ENCODE results near the gene SEC14L5.
"Not testable (repeated sequence)": the region's sequence is repeated elsewhere in the genome, so short reads cannot be mapped to it uniquely, and the experiment has no call there.

SEC14L5 gene

DNA sequence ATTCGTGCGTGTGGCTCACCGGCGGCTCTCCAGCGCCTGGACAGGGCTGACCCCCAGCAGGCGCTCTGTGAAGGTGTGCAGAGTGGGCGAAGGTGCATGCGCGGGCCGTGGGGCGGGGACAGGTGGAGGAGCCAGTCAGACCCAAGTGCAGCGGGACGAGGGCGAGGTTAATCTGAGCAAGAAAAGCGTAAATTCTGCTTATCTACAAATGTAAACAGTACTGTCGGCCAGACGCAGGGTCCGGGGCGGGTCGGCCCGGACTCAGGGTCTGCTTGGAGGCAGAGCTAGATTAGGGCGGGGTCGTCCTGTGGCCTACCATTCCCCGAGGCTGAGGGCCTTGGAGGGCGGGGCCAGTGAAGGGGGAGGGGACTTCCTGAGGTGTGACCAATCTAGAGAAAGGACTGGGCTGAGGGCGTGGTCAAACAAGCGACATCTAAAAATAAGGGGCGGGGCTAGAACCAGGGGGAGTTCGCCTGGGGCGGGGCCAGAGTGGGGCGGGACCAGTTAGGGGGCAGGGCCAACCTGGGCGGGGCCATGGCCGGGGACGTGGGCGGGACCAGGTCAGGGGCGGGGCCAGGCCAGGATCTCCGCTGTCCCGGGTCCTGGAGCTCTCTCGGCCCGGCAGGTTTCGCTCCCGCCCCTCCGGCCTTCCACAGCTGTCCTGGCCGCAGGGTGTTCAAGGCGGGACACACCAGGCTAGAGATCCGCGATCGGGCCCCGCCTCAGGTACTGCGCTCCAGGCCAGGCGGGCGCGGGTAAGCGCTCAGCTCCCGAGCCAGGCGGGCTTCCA, at the start of gene SEC14L5:
Gene SEC14L5, plus strand, starts transcription at position 611 of the 790 bp plus-strand sequence. CDS start 994 bp downstream, outside the sequence.
- peak; percentile 89 to 90 for DNase-seq

DNA sequence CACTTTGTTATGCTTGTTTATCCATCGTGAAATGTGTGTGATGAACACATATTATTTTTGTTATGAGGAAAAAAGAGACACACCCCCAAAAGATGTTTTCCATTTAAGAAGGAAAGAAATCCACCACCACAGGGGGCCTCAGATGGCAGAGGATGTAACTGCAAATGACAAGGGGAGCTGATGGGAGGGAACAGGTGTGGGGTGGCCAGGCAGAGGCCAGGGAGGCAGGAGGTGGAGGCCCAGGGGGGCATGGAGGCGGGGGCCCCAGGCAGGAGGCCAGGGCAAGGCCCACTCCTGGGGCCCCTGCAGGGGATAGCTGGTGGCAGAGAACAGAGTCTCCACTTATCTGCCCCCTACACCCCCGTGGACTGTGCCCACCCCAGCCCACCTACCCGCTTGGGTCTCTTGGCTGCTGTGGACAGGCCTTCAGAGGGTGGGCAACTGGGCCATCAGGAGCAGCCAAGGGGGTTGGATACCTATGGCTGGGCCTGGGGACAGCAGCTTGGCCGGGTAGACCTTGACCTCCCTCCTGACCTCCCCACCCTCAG, 49.2 kb upstream of the SEC14L5 start:
- no peak for DNase-seq

DNA sequence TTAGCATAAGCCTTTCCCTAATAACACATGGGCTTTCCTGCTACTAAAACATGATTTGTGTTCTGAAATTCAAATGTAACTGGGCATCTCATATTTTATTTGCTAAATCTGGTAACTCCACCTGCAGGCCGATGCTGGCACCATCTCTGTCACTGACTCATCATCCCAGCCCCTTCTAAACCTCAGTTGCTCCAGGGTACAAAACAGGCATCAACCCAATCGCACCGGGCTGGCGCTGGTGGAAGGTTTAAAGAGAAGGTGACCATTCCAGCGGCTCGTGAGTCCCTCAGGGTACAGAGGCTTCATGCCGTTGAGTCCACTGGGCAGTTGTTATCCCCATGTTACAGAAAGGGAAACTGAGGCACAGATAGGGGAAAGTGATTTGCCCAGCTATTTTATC, 48.3 kb upstream of the SEC14L5 start:
- no peak for DNase-seq

DNA sequence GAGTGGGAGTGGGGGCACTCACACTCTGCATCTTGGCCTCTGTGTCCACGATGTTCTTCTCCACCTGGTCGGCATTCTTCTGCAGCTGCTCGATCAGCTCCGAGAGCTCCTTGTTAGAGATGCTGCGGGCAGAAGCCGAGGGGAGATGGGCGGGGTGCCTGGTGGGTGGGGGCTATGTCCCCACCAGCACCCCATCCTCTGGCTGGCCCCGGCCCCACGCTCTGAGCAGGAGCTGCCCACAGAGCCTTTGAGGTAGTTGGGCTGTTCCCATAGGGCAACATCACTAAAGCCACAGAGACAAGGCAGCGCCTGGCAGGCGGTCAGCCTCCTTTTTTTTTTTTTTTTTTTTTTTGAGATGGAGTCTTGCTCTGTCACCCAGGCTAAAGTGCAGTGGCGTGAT, 47.3 kb upstream of the SEC14L5 start:
- no peak for DNase-seq

DNA sequence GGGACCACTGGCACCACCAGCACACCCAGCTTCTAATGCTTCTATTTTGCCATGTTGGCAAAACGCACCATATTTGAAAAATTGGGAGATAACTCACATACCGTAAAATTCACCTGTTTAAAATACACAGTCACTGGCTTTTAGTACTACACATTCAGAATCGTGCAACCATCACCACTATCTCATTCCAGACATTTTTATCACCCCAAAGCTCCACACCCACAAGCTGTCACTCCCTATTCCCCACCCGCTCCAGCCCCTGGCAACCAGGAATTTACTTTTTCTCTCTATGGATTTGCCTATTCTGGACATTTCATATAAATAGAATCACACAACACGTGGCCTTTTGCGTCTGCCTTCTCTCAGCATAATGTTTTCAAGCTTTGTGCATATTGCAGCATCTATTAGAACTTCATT, 46.2 kb upstream of the SEC14L5 start:
- DNase-seq, result no peak

DNA sequence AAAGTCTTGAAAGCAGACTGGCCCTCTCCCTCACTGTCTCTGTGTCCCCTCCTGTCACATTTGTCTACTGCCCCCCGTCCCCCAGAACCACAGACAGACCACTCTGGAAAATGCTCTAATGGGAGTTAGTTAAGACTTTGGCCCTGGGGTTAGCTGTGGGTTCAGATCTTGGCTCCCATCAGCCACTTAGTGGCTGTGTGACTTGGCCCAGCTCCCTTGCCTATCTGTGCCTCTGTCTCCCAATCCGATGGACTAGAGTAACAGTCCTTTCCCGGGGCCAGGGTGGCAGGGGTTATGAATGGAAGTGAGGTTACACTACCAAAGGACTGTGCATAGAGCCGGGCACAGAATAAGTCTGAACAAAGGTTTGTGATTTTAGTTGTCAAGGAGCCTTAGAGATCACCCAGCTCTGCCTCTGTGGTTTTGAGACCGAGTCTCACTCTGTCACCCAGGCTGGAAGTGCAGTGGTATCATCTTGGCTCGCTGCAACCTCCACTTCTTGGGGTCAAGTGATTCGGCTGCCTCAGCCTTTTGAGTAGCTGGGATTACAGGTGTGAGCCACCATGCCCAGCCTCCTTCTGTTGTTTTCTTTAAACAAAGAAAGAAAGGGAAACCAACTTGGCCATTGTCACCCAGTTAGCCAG, 44.9 kb upstream of the SEC14L5 start:
- DNase-seq, result no peak

DNA sequence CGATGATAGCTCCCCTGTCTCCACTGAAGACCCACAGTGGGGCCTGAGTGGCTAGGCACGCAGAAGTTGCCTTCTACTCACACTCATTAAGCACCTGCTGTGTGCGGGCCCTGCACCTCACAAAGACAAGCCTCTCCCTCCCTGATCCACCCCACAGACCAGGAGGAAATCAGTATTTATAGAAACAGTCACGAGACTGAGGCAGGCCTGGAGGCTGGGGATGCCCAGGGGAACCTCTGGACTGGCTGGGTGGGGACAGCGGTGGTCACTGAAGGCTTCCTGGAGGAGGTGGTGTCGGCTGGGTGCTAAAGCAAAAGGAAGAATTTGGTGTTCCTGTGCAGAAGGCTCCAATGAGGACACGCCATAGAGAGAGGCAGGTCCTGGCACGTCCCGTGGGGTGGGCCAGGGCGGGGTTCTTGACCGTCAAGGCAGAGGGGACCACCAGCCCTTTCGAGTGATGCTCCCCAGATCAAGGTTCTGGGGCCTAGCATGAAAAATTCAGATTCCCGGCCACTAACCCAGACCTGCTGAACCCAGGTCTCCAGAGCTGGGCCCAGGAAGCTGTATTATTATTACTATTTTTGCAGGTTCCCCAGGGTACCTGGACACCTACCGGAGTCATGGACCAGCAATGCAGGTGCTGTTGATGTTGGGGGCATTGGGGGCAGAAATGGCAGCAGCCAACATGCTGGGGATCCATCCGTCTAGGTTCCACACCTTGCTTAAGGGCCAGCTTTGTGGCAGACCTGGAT, 44.2 kb upstream of the SEC14L5 start:
- DNase-seq, result no peak

DNA sequence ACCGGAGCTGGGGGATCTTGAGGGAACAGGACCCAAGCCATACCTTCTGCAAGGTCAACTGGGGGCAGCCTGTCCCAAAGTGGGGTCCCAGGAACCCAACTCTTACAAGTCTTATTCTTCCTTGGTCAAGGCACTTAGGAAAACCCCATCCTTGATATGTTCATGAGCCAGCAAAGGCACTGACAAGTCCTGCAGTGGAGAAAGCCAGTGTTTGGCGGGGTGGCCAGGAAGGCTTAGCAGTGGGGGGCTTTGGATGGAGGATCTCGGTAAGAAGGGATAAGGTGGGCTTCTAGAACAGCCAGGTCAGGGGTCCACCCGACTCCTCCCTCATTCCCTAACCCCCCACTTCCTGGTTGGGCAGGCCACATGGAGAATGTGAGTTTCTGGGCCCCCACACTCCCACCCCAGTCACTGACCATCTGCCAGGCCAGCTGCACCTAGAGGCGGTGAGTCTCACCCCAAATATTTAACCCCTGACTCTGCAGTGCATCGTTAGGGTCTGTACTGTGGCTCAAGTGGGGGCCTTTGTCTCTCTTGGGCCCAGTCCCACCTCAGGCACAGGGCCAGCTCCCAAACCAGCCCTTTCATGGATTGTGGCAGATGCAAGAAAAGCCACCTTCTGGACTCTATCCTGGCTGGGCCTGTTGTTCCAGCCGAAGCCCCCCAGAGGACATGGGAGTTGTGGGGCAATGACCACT, 43.5 kb upstream of the SEC14L5 start:
- no peak for DNase-seq

DNA sequence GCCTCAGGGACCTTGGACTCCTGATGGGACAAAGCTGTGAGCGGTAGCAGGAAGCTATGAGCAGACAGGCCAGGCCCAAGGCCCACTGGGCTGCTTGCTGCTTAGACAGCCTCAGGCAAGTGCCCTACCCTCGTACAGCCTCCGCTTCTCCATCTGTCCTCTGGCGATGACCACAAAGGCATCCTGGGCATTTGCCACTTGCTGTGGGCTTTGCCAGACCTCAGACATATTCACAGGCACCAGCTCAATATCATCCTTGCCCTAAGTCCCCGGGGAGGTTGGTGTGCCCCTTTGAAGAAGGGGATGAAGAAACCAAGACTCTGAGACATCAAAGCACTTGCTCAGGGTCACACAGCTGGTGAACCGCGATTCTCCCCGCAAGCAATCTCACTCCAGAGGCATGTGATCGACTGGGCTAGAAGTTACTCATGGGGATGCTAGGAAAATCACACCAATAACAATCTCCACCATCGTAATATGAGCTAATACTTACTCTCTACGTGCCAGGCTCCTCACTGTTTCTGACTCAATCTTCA, 42.8 kb upstream of the SEC14L5 start:
- no peak for DNase-seq

DNA sequence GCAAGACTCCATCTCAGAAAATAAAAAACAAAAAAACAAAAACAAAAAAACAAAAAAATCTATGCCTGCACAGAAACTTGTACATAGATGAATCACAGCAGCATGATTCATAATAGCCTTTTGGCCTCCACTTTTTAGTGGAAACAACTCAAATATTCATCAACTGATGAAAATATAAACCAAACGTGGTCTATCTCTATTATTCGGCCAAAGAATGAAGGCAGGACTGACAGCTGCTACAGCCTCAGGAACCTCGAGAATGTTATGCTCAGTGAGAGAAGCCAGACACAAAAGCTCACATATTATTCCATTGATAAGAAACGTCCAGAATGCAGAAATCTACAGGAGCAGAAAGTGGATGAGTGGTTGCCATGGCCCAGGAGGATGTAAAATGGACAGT, 41.0 kb upstream of the SEC14L5 start:
- DNase-seq, result no peak

DNA sequence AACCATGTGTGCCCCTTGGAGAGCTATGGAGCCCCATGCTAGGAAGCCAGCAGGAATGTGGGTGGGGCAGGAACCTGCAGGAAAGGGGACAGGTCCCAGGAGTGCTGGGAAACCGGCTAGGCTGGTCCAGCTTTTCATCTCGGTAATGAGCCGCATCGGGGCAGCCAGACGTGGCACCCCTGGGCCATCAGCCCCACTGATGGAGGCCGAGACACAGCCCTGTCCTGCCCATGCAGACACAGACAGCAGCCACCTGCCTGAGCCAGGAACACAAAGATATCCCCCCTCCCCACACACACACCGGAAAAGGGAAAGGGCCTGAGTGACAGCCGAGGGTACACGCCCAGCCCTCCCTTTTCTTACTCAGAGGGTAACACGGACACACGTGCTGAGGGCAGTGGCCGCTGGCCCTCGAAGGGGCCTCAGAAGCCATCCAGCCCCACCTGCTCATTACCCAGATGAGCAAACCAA, 39.3 kb upstream of the SEC14L5 start:
- no peak for DNase-seq

DNA sequence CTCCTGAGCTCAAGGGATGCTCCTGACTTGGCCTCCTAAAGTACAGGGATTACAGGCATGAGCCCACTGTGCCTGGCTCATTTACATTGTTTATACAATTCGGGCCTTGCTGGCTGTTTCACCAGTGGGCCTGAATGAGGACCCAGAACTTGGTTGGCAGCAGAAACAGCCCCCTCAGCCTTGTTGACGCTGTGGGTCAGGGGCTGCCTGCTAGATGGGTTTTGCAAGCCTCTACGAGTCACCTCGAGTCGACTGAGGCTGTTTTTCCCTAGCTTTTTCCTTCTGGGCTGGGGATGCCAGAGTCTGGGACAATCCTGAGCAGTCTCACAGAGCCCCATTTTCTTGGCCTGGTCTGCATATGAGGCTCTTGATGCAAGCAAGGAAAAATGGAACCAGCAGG, 37.3 kb upstream of the SEC14L5 start:
- DNase-seq, result no peak

DNA sequence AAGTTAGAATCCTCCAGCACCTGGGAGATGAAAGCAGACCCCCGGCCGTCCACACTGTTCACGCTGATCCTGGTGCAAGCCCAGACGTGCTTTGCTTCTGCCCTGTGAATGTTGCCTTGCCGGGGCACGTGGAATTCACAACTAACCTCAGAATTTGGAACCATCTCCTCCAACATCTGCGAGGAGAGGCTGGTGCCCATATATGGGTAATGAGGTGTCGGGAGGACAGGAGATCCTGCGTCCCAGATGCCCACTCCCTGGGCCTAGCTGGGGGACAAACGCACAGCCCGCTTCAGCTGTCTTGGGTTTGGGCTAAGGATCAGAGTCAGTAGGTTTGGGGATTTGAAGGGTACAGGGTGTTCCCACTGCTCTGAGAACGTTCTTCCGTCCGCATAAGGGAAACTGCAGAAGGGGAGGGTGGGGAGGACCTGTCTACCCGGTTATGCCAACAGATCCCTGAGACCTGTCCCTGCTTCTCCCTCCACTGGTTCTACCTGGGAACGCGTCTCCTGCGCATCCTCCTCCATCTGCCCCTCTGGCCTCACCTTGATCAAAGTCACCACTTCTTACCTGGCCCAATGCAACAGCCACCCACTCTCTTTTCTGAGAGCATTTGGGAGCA, 35.3 kb upstream of the SEC14L5 start:
- no peak for DNase-seq

DNA sequence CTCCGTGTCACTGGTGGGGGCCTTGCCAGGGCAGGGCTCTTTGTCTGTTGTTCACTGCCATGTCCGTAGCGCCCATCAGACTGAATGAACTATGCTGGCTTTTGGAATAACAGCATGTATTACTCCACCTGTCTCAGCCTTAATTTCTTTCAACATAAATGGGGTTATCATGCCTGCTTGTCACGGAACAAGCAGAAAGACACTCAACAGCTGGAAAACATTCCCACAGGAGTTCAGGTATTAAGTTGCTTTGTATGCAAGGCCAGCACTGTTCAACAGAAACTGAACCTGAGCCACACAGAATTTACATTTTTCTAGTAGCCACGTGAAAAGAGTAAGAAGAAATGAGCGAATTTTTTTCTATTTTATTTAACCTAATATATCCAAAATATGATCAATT, 34.3 kb upstream of the SEC14L5 start:
- DNase-seq, result no peak

DNA sequence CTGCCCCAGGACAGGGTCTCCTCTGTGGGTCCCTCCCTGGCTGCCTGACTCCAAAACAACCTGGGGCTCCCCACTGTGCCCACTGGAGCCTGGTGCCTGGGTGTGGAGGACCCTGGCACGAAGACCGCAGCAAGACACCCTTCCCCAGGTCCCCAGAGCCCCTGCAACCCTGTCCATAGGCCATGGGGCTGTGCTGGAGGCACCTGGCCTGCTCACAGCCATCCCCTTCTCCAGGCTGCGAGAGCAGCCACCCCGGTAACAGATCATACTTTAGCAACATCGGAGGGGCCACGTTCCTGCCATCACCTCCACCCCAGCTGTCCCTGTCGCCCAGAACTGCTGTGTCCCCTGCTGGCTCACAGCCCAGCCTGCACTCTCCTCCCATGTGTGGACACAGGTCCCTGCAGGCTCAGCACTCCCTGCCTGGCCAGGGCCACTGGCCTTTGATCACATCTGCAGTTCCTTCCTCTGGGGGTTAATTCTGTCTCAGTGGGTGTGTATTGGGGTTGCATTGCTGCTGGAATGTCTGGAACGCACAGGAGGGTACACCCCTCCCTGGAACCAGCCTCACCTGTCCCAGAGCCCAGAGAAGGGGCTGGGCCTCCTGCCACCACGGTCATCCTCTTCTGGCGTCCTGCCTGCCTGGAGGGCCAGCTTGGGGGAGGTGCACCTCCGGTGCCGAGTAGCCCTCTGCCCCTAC, 33.4 kb upstream of the SEC14L5 start:
- DNase-seq, result no peak

DNA sequence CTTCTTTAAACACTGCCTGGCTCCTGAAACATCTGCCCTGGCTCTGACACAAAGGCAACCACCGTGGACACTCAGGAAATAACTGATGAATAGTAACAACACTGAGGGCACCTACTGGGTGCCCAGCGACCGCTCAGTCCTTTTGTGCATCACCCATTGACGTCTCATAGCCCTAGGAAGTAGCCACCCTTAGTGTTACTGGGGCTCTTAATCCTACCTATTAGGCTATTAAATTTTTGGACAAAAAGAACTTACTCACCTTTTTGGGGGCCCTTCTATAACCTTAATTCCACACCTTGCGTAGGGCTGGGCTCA, 32.9 kb upstream of the SEC14L5 start:
- no peak for DNase-seq

DNA sequence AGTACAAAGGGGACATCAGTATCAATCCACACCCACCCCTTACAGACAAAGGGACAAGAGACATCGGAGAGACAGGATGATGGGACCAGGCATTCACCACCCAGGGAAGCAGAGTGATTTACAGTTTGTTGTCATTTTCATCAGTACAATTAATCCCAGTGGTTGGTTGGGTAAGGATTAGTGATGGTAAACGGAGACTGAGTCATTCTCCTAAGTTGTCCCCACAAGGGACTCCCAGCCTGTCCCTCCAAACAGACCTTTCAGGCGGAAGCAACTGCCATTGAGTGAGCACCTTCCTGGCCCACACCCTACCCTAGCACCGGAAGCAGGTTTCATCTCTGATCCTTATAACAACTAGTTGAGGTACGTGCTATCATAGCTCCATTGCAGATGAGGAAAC, 32.3 kb upstream of the SEC14L5 start:
- no peak for DNase-seq

DNA sequence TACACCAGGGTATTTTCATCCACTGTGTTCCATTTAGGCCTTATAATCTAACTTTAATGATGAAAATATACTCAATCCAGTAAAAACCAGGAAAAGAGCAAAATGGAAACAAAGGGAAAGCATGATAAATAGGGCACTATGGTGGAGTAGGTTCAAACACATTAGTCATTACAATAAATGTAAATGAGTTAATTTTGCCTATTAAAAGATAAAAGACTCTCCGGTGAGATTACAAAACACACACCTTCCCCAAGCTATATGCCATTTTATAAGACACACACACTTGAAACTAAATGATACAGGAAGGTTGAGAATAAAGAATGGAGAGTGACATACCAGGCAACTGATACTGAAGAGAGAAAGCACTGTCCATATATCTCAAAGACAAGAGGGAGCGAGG, 31.2 kb upstream of the SEC14L5 start:
- no peak for DNase-seq

DNA sequence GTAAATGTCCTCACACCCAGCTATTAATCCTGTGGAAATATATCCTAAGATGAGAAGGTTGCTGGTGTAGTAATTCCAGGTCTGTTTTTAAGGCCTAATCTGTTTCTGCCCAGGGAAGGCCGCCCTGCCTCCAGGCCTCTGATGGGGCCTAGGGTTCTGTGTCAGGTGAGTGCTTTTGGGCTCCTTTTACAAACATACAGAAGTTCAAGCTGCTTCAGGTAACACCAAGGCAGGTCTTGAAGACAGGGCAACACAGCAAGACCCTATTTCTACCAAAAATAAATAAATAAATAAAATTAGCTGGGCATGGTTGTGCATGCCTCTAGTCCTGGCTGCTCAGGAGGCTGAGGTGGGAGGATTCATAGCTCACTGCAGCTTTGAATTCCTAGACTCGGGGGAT, 30.5 kb upstream of the SEC14L5 start:
- no peak for DNase-seq

DNA sequence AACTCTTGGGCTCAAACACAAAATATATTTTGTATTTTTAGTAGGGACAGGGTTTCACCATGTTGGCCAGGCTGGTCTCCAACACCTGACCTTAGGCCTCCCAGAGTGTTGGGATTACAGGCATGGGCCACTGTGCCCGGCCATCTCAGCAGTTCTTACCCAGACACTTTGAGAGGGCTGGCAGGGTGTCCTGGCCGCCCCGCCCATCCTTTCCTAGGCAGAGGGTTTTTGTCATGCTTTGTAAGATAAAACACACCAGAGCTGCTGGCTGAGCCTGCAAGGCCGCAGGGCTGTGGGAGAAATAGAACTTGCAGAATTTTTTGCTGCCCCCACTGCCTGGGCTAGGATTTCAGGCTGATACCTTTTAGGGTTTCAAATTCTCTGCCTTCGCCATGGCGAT, 29.9 kb upstream of the SEC14L5 start:
- no peak for DNase-seq

DNA sequence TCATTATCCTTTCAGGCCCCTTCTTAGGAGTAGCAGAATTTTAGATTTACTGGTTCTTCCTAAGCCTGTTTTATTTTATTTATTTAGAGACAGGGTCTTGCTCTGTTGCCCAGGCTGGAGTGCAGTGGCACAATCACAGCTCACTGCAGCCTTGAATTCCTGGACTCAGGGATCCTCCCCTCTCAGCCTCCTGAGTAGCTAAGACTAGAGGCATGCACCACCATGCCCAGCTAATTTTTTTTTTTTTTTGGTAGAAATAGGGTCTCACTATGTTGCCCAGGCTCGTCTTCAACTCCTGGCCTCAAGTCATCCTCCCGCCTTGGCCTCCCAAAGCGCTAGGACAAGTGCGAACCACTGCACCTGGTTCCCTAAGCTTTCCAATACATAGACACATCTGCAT, 28.5 kb upstream of the SEC14L5 start:
- DNase-seq, result not testable (repeated sequence)

DNA sequence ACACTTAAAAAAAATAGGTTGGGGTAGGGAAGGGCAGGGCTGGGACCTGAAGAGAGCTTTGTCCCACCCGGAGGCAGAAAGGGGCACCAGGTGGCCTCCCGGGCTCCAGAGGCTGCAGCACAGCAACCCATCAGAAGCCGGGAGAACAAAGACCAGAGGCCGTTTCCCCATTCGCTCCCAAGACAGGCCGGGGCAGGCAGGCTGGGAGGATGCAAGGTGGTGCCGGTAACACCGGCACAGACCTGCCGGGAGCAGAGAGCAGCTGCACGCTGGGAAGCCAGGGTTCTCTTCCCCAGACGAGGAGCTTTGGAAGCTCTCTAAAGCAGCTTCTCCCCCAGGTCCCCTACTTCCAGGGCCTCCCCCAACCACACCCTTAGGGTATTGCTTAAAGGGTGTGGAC, 26.7 kb upstream of the SEC14L5 start:
- DNase-seq, result no peak
